Keratinocyte (primary cell): ENCODE results near the gene XBP1. TPM values are rescaled to one million over a fixed set of nuclear protein-coding genes. Genes with fewer than 3 reads are reported as not detected.

ENCODE experiments used
- DNase-seq: peaks from one replicate; pipeline ENCODE4 v3.0.0-alpha.2; 2011; ENCODE audit warnings: low read depth, missing footprints, low spot score
- FAIRE-seq: peaks from 2 replicates; lab custom pipeline; 2011; peaks lifted over from hg19 to GRCh38; lab: Jason Lieb, UNC
- H2AFZ ChIP-seq: 2 replicates; pipeline ENCODE4 v1.6.0; 2012; ENCODE audit warnings: low read length, control low read depth, inconsistent platforms; ENCODE audit not compliant: control insufficient read depth
- H3K27ac ChIP-seq: 2 replicates; pipeline ENCODE4 v1.5.1; 2011; ENCODE audit warnings: low read length; ENCODE audit not compliant: control insufficient read depth, insufficient read depth
- H3K27me3 ChIP-seq: 3 replicates; pipeline ENCODE4 v1.6.0; 2011; ENCODE audit warnings: low read length; ENCODE audit not compliant: control insufficient read depth, insufficient read depth; ENCODE audit errors: extremely low read depth
- H3K36me3 ChIP-seq, 2 experiments: 2 replicates in 1 of 2; 3 replicates in 1 of 2; pipeline ENCODE4 v1.5.1; 2011; ENCODE audit warnings: low read length in 2 of 2, mild to moderate bottlenecking in 1 of 2; ENCODE audit not compliant: control insufficient read depth in 2 of 2, insufficient read depth in 2 of 2; ENCODE audit errors: extremely low read depth in 1 of 2
- H3K4me1 ChIP-seq: 3 replicates; pipeline ENCODE4 v1.5.1; 2011; ENCODE audit warnings: low read length; ENCODE audit not compliant: control insufficient read depth, insufficient read depth; ENCODE audit errors: extremely low read depth
- H3K4me2 ChIP-seq: 3 replicates; pipeline ENCODE4 v1.6.0; 2011; ENCODE audit warnings: low read depth, low read length; ENCODE audit not compliant: control insufficient read depth, insufficient read depth; ENCODE audit errors: extremely low read depth
- H3K4me3 ChIP-seq, 3 experiments: fragments of 200-600 bp in 1 of 3; sonication (generic) in 1 of 3; 2 replicates in 2 of 3; 3 replicates in 1 of 3; pipeline ENCODE4 v1.5.1; 2011 to 2016; ENCODE audit warnings: low read length in 3 of 3, mild to moderate bottlenecking in 3 of 3, control low read depth in 2 of 3, inconsistent platforms in 1 of 3, low read depth in 1 of 3, mixed read lengths in 1 of 3, mixed run types in 1 of 3, moderate library complexity in 1 of 3; ENCODE audit not compliant: control insufficient read depth in 2 of 3, insufficient read depth in 2 of 3; ENCODE audit errors: extremely low read depth in 1 of 3
- H3K79me2 ChIP-seq: 2 replicates; pipeline ENCODE4 v1.6.0; 2012; ENCODE audit warnings: low read length; ENCODE audit not compliant: control insufficient read depth, insufficient read depth
- H3K9ac ChIP-seq: 3 replicates; pipeline ENCODE4 v1.6.0; 2011; ENCODE audit warnings: low read length; ENCODE audit not compliant: control insufficient read depth, insufficient read depth; ENCODE audit errors: extremely low read depth
- H3K9me1 ChIP-seq: 3 replicates; pipeline ENCODE4 v1.6.0; 2011; ENCODE audit warnings: low read length; ENCODE audit not compliant: control insufficient read depth, insufficient read depth; ENCODE audit errors: extremely low read depth
- H3K9me3 ChIP-seq: 2 replicates; pipeline ENCODE4 v1.5.1; 2012; ENCODE audit warnings: low read depth, low read length; ENCODE audit not compliant: control insufficient read depth
- H4K20me1 ChIP-seq: 3 replicates; pipeline ENCODE4 v1.6.0; 2011; ENCODE audit warnings: low read length; ENCODE audit not compliant: control insufficient read depth, insufficient read depth; ENCODE audit errors: extremely low read depth
- CTCF ChIP-seq, 3 experiments: IDR thresholded peaks in 1 of 3; conservative IDR thresholded peaks in 1 of 3; optimal IDR thresholded peaks in 1 of 3; 2 replicates in 2 of 3; 3 replicates in 1 of 3; pipeline versions ENCODE3 to v1.5.1; 2011; ENCODE audit warnings: low read length in 3 of 3, mild to moderate bottlenecking in 3 of 3, moderate library complexity in 2 of 3, control low read depth in 1 of 3, inconsistent platforms in 1 of 3; ENCODE audit not compliant: insufficient read depth in 2 of 3; ENCODE audit errors: extremely low read depth in 1 of 3
- EZH2 ChIP-seq: IDR thresholded peaks from one replicate; pipeline ENCODE4 v1.6.1; 2012; ENCODE audit warnings: inconsistent platforms, mild to moderate bottlenecking, low read length, moderate library complexity
- dilution Hi-C: fragments of 300-500 bp; cut with MboI; formaldehyde crosslinking; loops from one replicate; pipeline ENCODE4 v1.7.0; 2020; ENCODE audit warnings: low sequenced_read_pairs; ENCODE audit not compliant: extremely low pct_ligation_motif_present
- polyA plus RNA-seq, 5 experiments: library from polyadenylated mRNA; depleted of rRNA in 3 of 5; stranded (reverse) in 3 of 5; stranded (forward) in 1 of 5; unstranded in 1 of 5; fragments of >200 nt; gene quantifications; 1 replicate in 1 of 5; 2 replicates in 3 of 5; 3 replicates in 1 of 5; pipeline versions ENCODE4 v1.2.1 to v1.2.3, GENCODE V29; 2011 to 2012; ENCODE audit warnings: missing spikeins in 2 of 5, low read depth in 1 of 5, low replicate concordance in 1 of 5

XBP1 gene
- polyA plus RNA-seq, 1 donor (not counting 4 experiments of a cell fraction or from before 2014, with no cell fraction given): 88.7 TPM

DNA sequence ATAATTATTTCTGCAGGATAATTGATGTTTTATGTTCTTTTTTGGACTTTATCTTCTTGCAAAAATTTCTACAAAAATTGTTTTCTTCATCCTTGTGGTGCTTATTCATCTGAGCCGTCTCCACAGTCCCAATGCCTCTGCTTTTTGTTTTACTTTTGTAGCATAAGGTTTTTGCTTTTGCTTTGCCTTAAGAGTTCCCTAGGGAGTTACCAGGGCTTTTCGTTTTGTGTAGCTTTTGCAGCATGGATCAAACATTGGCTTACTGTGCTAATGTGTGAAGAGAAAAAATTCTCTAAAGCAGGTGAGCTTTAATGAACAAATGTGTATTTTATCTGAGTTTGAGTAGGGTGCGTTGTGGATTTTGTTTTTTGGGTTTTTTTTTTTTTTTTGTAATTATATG lies 11.8 kb downstream of the XBP1 start:
- H3K27ac ChIP-seq: no peak overlapping the region
- H2AFZ ChIP-seq: no peak overlapping the region
- no peaks in the 10 kb centered on the region for H3K9me3 ChIP-seq
- TF ChIP-seq EZH2 (no peak), CTCF (optimal IDR thresholded peaks at IDR 0.05 in 1 of 3, IDR thresholded peaks at IDR 0.05 in 1 of 3, conservative IDR thresholded peaks at IDR 0.05 in 1 of 3; ENCODE audit: extremely low read depth in 1 of 3, insufficient read depth in 2 of 3, low read length in 3 of 3) (no peak)
- no peaks in the 10 kb centered on the region for H3K9me1 ChIP-seq
- peaks cover 5 to 12% of the 10 kb centered on the region in 2 experiments for H3K36me3 ChIP-seq
- no peak overlapping the region for H3K4me3 ChIP-seq
- H3K27me3 ChIP-seq: no peaks in the 10 kb centered on the region
- no peak overlapping the region for H3K9ac ChIP-seq
- dilution Hi-C loops: no loop called here
- H3K79me2 ChIP-seq: no peaks in the 10 kb centered on the region
- DNase-seq: no peak
- H3K4me2 ChIP-seq: no peak overlapping the region
- no peak for FAIRE-seq
- no peaks in the 10 kb centered on the region for H3K4me1 ChIP-seq
- H4K20me1 ChIP-seq: no peaks in the 10 kb centered on the region

DNA sequence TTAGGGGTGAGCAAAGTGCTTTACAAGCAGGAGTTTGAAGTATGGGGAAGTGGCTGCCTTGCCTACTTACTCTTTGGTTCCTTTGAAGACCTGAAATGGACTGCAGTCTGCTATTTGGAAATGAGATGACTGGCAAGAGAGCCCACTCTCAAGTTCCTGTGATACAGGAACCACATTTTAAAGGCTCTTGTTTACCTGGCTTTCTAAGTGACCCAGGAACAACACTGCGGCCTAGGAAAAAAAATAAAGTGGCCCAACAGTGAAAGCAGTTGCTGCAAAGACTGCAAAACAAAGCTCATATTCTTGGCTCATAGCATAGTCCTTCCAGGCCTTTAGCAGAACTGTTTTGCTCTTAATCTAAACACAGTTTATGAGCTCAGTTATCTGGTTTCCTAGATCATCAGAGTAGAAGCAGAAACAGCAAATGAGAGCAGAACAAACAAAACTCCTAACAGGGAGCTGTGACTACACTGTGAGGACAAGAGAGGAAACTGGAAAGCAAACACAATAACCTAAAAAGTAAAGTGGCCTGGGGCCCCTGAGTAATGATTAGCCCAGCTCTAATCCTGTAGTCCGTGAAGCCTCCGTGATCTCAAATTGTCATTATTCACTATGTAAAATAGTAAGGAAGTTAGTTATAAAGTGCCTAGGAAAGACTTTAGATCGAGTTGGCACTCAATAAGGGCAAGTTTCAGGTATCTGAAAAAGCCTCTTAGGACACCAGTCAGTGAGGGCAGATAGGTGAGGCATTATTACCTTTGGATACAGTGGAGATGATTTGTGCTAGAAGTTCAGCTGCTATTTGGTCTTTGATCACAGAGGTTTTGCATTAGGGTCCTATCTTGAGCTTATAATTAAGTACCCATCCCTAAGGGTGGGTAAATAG lies 16.3 kb downstream of the XBP1 start:
- peaks cover 6% of the 10 kb centered on the region for H3K79me2 ChIP-seq
- peaks cover 17 to 22% of the 10 kb centered on the region in 2 experiments for H3K36me3 ChIP-seq
- no peaks in the 10 kb centered on the region for H3K27me3 ChIP-seq
- dilution Hi-C loops: no loop called here
- TF ChIP-seq CTCF (optimal IDR thresholded peaks at IDR 0.05 in 1 of 3, IDR thresholded peaks at IDR 0.05 in 1 of 3, conservative IDR thresholded peaks at IDR 0.05 in 1 of 3; ENCODE audit: extremely low read depth in 1 of 3, insufficient read depth in 2 of 3, low read length in 3 of 3) (no peak), EZH2 (no peak)
- H3K9ac ChIP-seq: no peak overlapping the region
- H3K27ac ChIP-seq: no peak overlapping the region
- FAIRE-seq: peak; percentile 26
- H3K4me3 ChIP-seq: no peak overlapping the region
- no peaks in the 10 kb centered on the region for H4K20me1 ChIP-seq
- DNase-seq: no peak
- H3K9me3 ChIP-seq: no peaks in the 10 kb centered on the region
- H3K4me2 ChIP-seq: no peak overlapping the region
- no peaks in the 10 kb centered on the region for H3K9me1 ChIP-seq
- H2AFZ ChIP-seq: no peak overlapping the region
- H3K4me1 ChIP-seq: no peaks in the 10 kb centered on the region
